Measurements from ENCODE around the gene PDK2.

Gene PDK2

DNA sequence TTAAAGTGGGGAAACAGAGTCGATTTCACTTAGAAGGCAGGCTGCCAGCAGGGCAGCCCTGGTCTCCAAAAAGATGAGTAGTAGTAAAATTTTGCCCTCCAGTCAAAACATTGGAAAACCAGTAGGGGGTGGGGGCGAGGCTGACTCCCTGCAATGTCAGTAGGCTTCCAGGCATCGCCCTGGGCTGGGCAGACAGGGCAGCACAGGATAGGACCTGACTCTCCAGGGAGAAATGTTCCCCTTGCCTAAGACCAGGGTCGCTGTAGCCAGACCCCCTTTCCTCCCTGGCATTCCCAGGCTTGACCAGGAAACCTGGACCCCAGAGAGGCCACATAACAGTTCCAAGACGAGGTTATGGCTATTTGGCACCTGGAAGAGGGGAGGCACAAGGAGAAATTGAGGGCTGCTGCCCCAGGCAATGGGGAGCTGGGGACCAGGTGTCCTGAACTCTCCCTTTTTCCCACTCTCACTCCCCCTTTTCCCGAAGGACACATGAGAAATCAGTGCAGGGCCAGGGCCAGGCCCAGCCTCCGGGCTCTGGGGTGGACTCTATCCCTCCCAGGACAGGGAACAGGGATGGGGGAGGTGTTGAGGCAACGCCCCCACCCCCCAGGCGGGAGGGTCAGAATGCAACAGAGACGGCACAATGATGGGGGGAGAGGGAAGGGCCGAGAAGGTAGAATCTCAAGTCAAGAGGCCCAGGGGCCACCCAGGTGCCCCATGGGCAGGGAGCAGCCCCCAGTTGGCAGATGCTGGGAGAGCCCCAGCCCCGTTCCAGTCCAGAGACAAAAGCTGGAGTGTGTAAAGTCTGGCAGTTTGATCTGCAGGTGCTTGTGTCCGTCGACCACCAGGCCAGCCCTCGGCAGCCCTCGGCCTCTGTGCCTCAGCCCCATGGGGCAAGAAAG lies 39.3 kb downstream of the PDK2 start:
- DNase-seq (ENCODE audit: insufficient read length, low spot score) (no peak), FAIRE-seq (no peak)
- TF ChIP-seq POU2F2 (IDR thresholded peaks at IDR 0.05; ENCODE audit: low read depth, low read length) = no peak
- 0 out of 2 replicates have a peak, but pooled peaks have one; percentile 35 for TF ChIP-seq POLR2AphosphoS5 (IDR thresholded peaks at IDR 0.05; ENCODE audit: low read depth, low read length)

DNA sequence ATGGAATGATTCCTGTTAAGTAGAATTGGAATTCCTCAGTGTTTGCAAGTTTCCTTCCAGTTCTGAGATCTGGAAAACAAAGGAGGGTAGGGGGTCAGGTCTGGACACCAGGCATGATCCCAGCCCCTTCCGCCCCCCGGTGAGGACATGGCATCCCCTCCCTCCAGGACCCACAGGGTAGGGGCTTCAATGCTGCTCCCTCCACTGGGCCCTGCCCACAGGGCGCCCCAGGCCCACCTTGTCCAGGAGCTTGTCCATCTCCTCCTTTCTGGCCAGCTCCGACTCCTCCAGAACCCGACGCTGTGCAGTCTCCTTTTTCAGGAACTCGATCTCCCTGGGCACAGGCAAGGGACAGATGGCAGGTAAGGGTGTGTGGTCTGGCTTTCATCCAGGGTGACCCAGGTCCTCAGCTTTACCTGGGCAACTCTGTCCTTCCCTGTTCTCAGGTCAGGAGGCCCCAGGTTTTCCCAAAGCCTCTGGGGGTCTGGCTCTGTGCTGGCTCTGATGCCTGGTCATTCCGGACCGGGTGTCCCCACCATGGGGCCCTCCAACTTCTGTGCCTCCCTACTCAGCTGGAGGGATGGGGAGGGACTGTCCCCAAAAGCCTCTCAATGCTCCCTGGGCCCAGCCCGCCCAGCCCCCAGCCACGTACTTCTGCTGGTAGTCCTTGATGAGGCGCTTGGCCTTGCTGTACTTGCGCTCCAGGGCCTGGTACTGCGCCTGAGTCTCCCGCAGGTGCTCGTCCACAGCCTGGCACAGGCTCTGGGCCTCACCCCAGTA lies 40.4 kb downstream of the PDK2 start:
- TF ChIP-seq POU2F2 (IDR thresholded peaks at IDR 0.05; ENCODE audit: low read depth, low read length) = no peak
- TF ChIP-seq POLR2A (IDR thresholded peaks at IDR 0.05; ENCODE audit: low read depth, low read length) = no peak
- TF ChIP-seq POLR2AphosphoS5 (IDR thresholded peaks at IDR 0.05; ENCODE audit: low read depth, low read length) = no peak
- TF ChIP-seq PAX5 (IDR thresholded peaks at IDR 0.05; ENCODE audit: insufficient read depth, low read length, severe bottlenecking) = no peak
- TF ChIP-seq SPI1 (IDR thresholded peaks at IDR 0.05; ENCODE audit: low read depth, low read length) = no peak
- no peak for TF ChIP-seq TAF1 (IDR thresholded peaks at IDR 0.05; ENCODE audit: low read depth, low read length)
- no peak for DNase-seq (ENCODE audit: insufficient read length, low spot score)
- no peak for FAIRE-seq

DNA sequence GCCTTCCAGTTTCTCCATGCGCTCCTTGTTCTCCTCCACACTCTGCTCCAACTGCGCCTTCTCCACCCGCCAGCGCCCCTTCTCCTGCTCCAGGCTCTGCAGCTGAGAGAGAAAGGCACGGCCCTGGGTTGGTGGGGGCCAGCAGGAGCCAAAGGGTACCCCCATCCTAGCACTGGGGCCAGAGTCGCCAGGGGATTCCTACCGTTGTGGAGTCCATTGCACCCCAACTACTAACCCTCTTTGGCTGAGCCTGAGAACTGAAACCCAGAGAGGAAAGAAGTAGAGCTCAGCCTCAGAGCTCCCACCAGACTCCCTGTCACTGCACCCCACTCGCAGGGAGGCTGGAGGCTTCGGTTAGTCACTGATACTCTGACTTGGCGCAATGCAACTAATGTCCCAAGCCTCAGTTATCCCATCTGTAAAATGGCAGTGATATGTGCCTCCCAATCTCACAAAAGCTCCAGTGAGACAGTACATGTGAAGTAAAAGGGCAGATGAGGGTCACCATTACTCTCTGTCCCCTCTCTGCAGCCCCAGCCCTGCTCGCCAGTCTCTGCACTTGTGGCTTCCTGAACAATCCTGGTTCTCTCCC lies 41.0 kb downstream of the PDK2 start:
- TF ChIP-seq POU2F2 (IDR thresholded peaks at IDR 0.05; ENCODE audit: low read depth, low read length) (no peak), SPI1 (IDR thresholded peaks at IDR 0.05; ENCODE audit: low read depth, low read length) (no peak), PAX5 (IDR thresholded peaks at IDR 0.05; ENCODE audit: insufficient read depth, low read length, severe bottlenecking) (no peak), POLR2AphosphoS5 (IDR thresholded peaks at IDR 0.05; ENCODE audit: low read depth, low read length) (no peak), TAF1 (IDR thresholded peaks at IDR 0.05; ENCODE audit: low read depth, low read length) (no peak), POLR2A (IDR thresholded peaks at IDR 0.05; ENCODE audit: low read depth, low read length) (no peak)
- FAIRE-seq = no peak
- DNase-seq (ENCODE audit: insufficient read length, low spot score) = no peak

DNA sequence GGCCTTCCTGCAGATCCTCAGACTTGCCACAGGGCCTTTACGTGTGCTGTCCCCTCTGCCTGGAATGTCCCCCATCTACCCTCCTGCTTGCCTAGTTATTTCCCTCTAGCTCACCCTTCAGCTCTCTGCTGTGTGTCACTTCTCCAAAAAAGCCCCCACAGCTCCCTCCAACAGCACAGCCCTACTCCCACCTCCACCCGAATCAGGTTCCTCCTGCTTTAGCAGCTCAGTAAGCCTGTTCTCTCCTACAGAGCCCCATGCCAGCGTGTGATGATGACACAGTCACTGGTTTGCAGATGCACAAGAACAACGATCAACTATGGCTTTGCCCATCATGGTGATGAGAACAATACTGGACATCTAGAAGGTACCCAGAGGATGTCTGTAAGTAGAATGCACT lies 41.9 kb downstream of the PDK2 start:
- DNase-seq (ENCODE audit: insufficient read length, low spot score) = no peak
- TF ChIP-seq PAX5 (IDR thresholded peaks at IDR 0.05; ENCODE audit: insufficient read depth, low read length, severe bottlenecking) = no peak
- TF ChIP-seq POU2F2 (IDR thresholded peaks at IDR 0.05; ENCODE audit: low read depth, low read length) = no peak
- no peak for TF ChIP-seq POLR2AphosphoS5 (IDR thresholded peaks at IDR 0.05; ENCODE audit: low read depth, low read length)
- TF ChIP-seq SPI1 (IDR thresholded peaks at IDR 0.05; ENCODE audit: low read depth, low read length) = no peak
- FAIRE-seq = no peak

DNA sequence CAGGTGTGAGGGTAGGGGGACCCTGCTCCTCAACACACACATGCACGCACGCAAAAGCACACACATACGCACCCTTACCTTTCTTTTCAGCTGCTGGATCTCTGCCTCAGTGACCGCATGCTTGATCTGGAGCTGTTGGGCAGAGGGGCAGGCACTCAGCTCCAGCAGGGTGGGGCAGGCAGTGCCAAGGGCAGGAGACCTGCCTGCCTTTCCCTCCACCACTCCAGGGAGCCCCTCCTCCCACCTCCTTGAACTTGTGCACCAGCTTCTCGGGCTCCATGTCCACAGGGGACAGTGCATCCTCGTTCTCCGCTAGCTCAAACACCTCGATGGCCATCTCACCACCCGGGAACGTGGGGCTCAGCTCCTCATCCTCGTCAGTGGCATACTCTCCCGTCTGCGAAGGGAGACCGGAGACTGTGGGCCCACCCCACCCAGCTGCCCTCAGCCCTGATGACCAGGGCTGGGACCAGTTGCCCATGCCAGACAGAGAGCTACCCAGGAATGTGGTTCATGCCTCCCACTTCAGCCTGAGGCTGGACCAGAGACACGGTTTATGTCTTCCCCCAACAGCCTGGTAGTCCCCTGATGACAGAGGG lies 44.1 kb downstream of the PDK2 start:
- FAIRE-seq = peak; percentile 13
- no peak for TF ChIP-seq POLR2AphosphoS5 (IDR thresholded peaks at IDR 0.05; ENCODE audit: low read depth, low read length)
- no peak for TF ChIP-seq PAX5 (IDR thresholded peaks at IDR 0.05; ENCODE audit: insufficient read depth, low read length, severe bottlenecking)
- TF ChIP-seq TAF1 (IDR thresholded peaks at IDR 0.05; ENCODE audit: low read depth, low read length) = no peak
- no peak for TF ChIP-seq SPI1 (IDR thresholded peaks at IDR 0.05; ENCODE audit: low read depth, low read length)
- TF ChIP-seq POLR2A (IDR thresholded peaks at IDR 0.05; ENCODE audit: low read depth, low read length) = no peak
- no peak for TF ChIP-seq POU2F2 (IDR thresholded peaks at IDR 0.05; ENCODE audit: low read depth, low read length)
- no peak for DNase-seq (ENCODE audit: insufficient read length, low spot score)

DNA sequence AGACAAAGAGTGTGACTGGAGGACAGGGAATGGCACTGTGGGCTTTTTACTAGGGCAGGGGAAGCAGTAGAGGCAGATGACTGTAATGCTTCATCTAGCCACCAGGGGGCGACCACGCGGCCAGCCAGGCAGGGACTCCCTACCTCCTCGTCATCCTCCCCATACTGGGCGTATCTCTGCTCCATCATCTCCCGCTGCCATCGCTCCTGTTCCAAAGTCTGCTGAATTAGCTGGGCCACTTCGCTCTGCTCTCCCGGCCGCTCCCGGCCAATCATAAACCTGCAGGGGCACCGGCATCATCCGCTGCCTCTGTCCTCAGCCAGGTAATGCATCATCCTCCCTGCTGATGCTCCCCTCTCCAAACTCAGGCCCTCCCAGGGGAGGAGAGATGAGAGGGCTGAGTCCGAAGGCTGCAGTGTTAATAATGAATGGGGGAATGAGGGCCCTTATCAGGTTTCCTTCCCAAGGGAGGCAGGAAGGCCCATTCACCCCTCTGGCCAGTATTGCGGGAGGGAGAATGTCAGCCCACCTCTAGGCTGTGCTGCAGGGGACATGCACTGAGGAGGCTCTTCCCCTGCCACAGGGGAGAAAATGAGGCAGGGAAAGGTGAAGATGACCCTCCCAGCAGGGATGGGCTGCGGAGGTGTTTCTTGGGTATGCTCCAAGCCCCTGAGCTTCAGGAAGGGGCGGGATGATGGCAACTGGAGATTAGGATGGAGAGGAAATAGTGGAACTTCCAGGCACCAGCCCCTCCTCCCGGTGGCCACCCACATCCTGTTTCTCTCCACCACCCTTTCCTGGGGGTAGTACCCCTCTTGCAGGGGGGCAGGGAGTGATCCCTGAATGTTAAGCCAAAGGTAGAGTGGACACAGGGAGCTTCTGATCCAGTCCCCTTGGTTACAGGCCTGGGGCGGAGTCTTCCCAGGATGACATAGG lies 45.1 kb downstream of the PDK2 start:
- FAIRE-seq (peak; percentile 99), DNase-seq (ENCODE audit: insufficient read length, low spot score) (peak; percentile 89)

DNA sequence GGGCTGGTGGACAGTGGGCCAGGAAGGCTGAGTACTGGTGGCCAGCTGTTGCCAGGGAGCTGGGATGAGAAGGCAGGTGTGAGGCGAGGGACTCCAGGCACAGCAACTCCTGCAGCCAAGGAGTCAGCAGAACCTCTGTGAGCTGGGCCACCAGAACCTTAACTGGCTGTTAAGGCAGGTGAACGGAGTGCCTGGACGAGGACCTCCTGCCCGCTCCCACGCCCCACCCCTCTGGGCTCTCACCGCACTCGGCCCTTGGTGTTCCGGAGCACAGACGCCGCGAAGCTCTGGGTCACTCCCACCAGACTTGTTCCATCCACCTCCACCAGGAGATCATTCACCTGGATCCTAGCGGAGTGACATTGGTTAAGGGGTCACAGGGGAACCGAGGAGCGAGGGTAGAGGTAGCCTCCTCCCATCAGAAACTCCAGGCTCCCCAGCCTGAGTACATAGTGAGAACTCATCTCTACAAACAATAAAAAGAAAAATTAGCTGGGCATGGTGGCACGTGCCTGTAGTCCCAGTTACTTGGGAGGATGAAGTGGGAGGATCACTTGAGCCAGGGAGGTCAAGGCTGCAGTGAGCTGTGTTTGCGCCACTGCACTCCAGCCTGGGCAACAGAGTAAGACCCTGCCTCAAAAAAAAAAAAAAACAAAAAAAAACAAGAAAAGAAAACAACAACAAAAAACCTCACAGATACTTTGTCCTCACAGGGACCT lies 46.0 kb downstream of the PDK2 start:
- TF ChIP-seq POLR2A (IDR thresholded peaks at IDR 0.05; ENCODE audit: low read depth, low read length) (no peak), POLR2AphosphoS5 (IDR thresholded peaks at IDR 0.05; ENCODE audit: low read depth, low read length) (no peak), POU2F2 (IDR thresholded peaks at IDR 0.05; ENCODE audit: low read depth, low read length) (no peak), PAX5 (IDR thresholded peaks at IDR 0.05; ENCODE audit: insufficient read depth, low read length, severe bottlenecking) (no peak)
- no peak for DNase-seq (ENCODE audit: insufficient read length, low spot score)
- FAIRE-seq = no peak

More for the DNA sequence above, 45.1 kb downstream of the PDK2 start:
- TF ChIP-seq POLR2A (IDR thresholded peaks at IDR 0.05; ENCODE audit: low read depth, low read length) = no peak
- TF ChIP-seq PAX5 (IDR thresholded peaks at IDR 0.05; ENCODE audit: insufficient read depth, low read length, severe bottlenecking) = no peak
- TF ChIP-seq TAF1 (IDR thresholded peaks at IDR 0.05; ENCODE audit: low read depth, low read length) = no peak
- no peak for TF ChIP-seq POLR2AphosphoS5 (IDR thresholded peaks at IDR 0.05; ENCODE audit: low read depth, low read length)
- TF ChIP-seq SPI1 (IDR thresholded peaks at IDR 0.05; ENCODE audit: low read depth, low read length) = no peak
- TF ChIP-seq POU2F2 (IDR thresholded peaks at IDR 0.05; ENCODE audit: low read depth, low read length) = no peak

DNA sequence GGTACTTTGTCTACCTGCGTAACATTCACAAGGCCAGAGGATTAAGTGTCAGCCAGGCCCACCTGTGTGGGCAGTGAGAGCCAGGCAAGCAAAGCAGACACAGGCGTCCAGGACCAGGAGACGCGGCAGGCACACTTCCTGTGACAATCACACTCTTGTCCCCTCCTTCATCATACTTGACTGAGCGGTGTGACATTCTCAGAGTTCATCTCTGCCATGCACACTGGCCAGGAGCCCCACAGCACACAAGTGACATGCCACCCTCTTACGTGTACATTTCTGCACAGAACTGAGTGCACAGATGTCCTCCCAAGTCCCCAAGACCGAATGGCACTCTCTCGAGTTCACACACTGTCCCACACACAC lies 46.6 kb downstream of the PDK2 start:
- no peak for DNase-seq (ENCODE audit: insufficient read length, low spot score)
- no peak for TF ChIP-seq POU2F2 (IDR thresholded peaks at IDR 0.05; ENCODE audit: low read depth, low read length)
- TF ChIP-seq SPI1 (IDR thresholded peaks at IDR 0.05; ENCODE audit: low read depth, low read length) = no peak
- no peak for TF ChIP-seq TAF1 (IDR thresholded peaks at IDR 0.05; ENCODE audit: low read depth, low read length)
- TF ChIP-seq POLR2A (IDR thresholded peaks at IDR 0.05; ENCODE audit: low read depth, low read length) = no peak
- no peak for TF ChIP-seq PAX5 (IDR thresholded peaks at IDR 0.05; ENCODE audit: insufficient read depth, low read length, severe bottlenecking)
- TF ChIP-seq POLR2AphosphoS5 (IDR thresholded peaks at IDR 0.05; ENCODE audit: low read depth, low read length) = no peak
- peak; percentile 48 for FAIRE-seq

Measured in GM12891 (cell line).